SH-SY5Y (cell line): ENCODE results near the gene MRS2.

Experiments
- GATA2 ChIP-seq: IDR thresholded peaks from 2 replicates; pipeline ENCODE4 v1.6.1; 2011; ENCODE audit warnings: mild to moderate bottlenecking, low read depth, low read length
- GATA3 ChIP-seq: IDR thresholded peaks from 2 replicates; pipeline ENCODE4 v1.6.1; 2011; ENCODE audit warnings: low read depth, mild to moderate bottlenecking, low read length, moderate library complexity

DNA sequence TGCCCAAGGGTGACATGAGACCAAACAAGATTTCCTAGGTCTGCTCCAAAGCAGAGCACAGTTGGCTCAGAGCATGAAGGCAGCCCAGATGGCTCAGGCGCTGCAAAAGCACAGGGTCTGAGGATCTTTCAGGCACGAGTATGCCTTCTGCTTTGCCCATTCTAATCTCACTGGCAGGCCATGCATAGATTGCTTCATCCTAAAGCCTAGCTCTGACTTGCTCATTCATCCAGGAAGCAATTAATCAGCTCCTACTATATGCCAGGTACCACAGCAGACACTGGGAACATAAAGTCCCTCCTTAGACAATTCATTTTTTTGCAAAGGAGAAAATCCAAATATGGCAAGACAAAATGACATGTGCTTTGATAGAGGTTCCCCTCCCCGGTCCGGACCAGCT is 55.4 kb downstream of the MRS2 start:
- TF ChIP-seq GATA3 (no peak), GATA2 (no peak)
